HPDE6-E6E7 (cell line): ENCODE measurements around the gene UGP2.
A peak's percentile ranks its signal among the peaks of the same experiment; 100 is the strongest.
"Not testable (repeated sequence)": the region's sequence is repeated elsewhere in the genome, so short reads cannot be mapped to it uniquely, and the experiment has no call there.

Experiments
- DNase-seq: peaks from one replicate; pipeline ENCODE4 v3.0.0; 2011; ENCODE audit warnings: missing footprints; ENCODE audit errors: extremely low spot score

Gene UGP2

GRCh38 chr2:63840081-63840784 lies 1.5 kb upstream of the UGP2 start:
- DNase-seq = no peak

- DNase-seq = peak; percentile 92
Measured at GRCh38 chr2:63840785-63841253, 877 bp upstream of the UGP2 start.

GRCh38 chr2:63842149-63843061 lies 709 bp downstream of the UGP2 start:
- no peak for DNase-seq

GRCh38 chr2:63843093-63843492 lies 1.4 kb downstream of the UGP2 start:
- DNase-seq = no peak

GRCh38 chr2:63843791-63844190 lies 2.1 kb downstream of the UGP2 start:
- DNase-seq = no peak

- DNase-seq = no peak
Measured at GRCh38 chr2:63844616-63845015, 2.9 kb downstream of the UGP2 start.

GRCh38 chr2:63845866-63846265 lies 4.2 kb downstream of the UGP2 start:
- DNase-seq = no peak

GRCh38 chr2:63846487-63846886 lies 4.8 kb downstream of the UGP2 start:
- no peak for DNase-seq

GRCh38 chr2:63847571-63847970 lies 5.9 kb downstream of the UGP2 start:
- DNase-seq = not testable (repeated sequence)

- no peak for DNase-seq
Measured at GRCh38 chr2:63849381-63850203, 7.9 kb downstream of the UGP2 start.

GRCh38 chr2:63850204-63850571 lies 8.5 kb downstream of the UGP2 start:
- DNase-seq = no peak

GRCh38 chr2:63850649-63851048 lies 9.0 kb downstream of the UGP2 start:
- DNase-seq = no peak

GRCh38 chr2:63851691-63852311 lies 10.1 kb downstream of the UGP2 start:
- DNase-seq = no peak

GRCh38 chr2:63853527-63854310 lies 12.0 kb downstream of the UGP2 start:
- no peak for DNase-seq

GRCh38 chr2:63855418-63856302 lies 14.0 kb downstream of the UGP2 start:
- DNase-seq = no peak

GRCh38 chr2:63856303-63856603 lies 14.6 kb downstream of the UGP2 start:
- DNase-seq = no peak

GRCh38 chr2:63858291-63858690 lies 16.6 kb downstream of the UGP2 start:
- DNase-seq = no peak

GRCh38 chr2:63861220-63861822 lies 19.6 kb downstream of the UGP2 start:
- peak; percentile 33 for DNase-seq

- DNase-seq = peak; percentile 20
Measured at GRCh38 chr2:63862806-63863205, 21.1 kb downstream of the UGP2 start.

GRCh38 chr2:63863707-63864106 lies 22.0 kb downstream of the UGP2 start:
- DNase-seq = no peak
